Panc1 (cell line): ENCODE data around the gene DENND11. TPM values are rescaled to one million over a fixed set of nuclear protein-coding genes. Genes with fewer than 3 reads are reported as not detected.

ENCODE experiments used
- ATAC-seq: fragments of 200-7000 bp; cut with Tn5 transposase; 2 replicates; pipeline ENCODE4 v1.9.1; 2020; ENCODE audit warnings: mild to moderate bottlenecking, moderate library complexity
- BruUV-seq: library from RNA; stranded (reverse); fragments of 400-500 nt; replicated peaks from 2 replicates; lab custom pipeline; 2021; lab: Mats Ljungman, UMichigan
- CTCF ChIA-PET: fragments of 300-600 bp; sonication (Branson Sonifier 250); formaldehyde crosslinking; loops from one replicate; lab custom pipeline; 2022; ENCODE audit warnings: antibody characterized with exemption; lab: Charles Lee
- POLR2A ChIA-PET: fragments of 300-600 bp; sonication (Branson Sonifier 250); formaldehyde crosslinking; loops from one replicate; lab custom pipeline; 2022; ENCODE audit warnings: antibody characterized with exemption; lab: Charles Lee
- DNase-seq: peaks from one replicate; pipeline ENCODE4 v3.0.0-alpha.2; 2010; ENCODE audit warnings: low read depth, low spot score
- H3K27ac ChIP-seq: 2 replicates; pipeline ENCODE4 v1.5.1; 2011; ENCODE audit warnings: mild to moderate bottlenecking, low read length, inconsistent platforms
- H3K27me3 ChIP-seq: fragments of 200-500 bp; sonication (Bioruptor generic); 2 replicates; pipeline ENCODE4 v1.6.0; 2014; ENCODE audit warnings: low read length, inconsistent platforms; ENCODE audit not compliant: control insufficient read depth, insufficient read depth
- H3K36me3 ChIP-seq: fragments of 200-500 bp; sonication (Bioruptor generic); 2 replicates; pipeline ENCODE4 v1.5.1; 2014; ENCODE audit warnings: inconsistent platforms, mild to moderate bottlenecking, low read length, moderate library complexity; ENCODE audit not compliant: control insufficient read depth, insufficient read depth
- H3K4me1 ChIP-seq: 2 replicates; pipeline ENCODE4 v1.5.1; 2011; ENCODE audit warnings: inconsistent platforms, mild to moderate bottlenecking, low read length, moderate library complexity; ENCODE audit not compliant: control insufficient read depth, insufficient read depth
- H3K4me3 ChIP-seq, 2 experiments: 2 replicates each; pipeline ENCODE4 v1.5.1; 2011 to 2012; ENCODE audit warnings: low read depth in 2 of 2, low read length in 2 of 2, mild to moderate bottlenecking in 2 of 2, inconsistent platforms in 1 of 2, moderate library complexity in 1 of 2
- H3K9me3 ChIP-seq: fragments of 200-500 bp; sonication (Bioruptor generic); 2 replicates; pipeline ENCODE4 v1.5.1; 2014; ENCODE audit warnings: low read depth, mild to moderate bottlenecking, inconsistent platforms, low read length, moderate library complexity; ENCODE audit not compliant: control insufficient read depth, insufficient read depth
- POLR2AphosphoS5 ChIP-seq: IDR thresholded peaks from 2 replicates; pipeline ENCODE4 v1.6.1; 2012; ENCODE audit warnings: mild to moderate bottlenecking, low read depth, low read length, moderate library complexity
- SIN3A ChIP-seq: IDR thresholded peaks from 2 replicates; pipeline ENCODE4 v1.6.1; 2012; ENCODE audit warnings: low read depth, mild to moderate bottlenecking, low read length, moderate library complexity, borderline replicate concordance; ENCODE audit not compliant: insufficient read depth
- TCF7L2 ChIP-seq: IDR thresholded peaks from 2 replicates; pipeline ENCODE4 v1.6.1; 2011; ENCODE audit warnings: mild to moderate bottlenecking, low read depth, low read length, inconsistent platforms
- in situ Hi-C: cut with HindIII; loops from 2 replicates; pipeline ENCODE4 v1.10.0; 2016; ENCODE audit warnings: low sequenced_read_pairs, low pct_unique_long_range_greater_than_20kb
- intact Hi-C: fragments of 100-400 bp; cut with micrococcal nuclease; formaldehyde crosslinking; loops from one replicate; pipeline ENCODE4 v1.10.0; 2022; ENCODE audit not compliant: unreplicated experiment
- total RNA-seq: library from RNA; stranded (reverse); gene quantifications from one replicate; pipeline ENCODE4 v1.2.1, GENCODE V29; 2021; ENCODE audit not compliant: unreplicated experiment
- TF ChIP-seq, protein P1 (sequence below), 2 experiments: IDR thresholded peaks; 2 replicates each; pipeline ENCODE4 v1.6.1; 2011 to 2012; ENCODE audit warnings: low read depth in 2 of 2, control low read depth in 1 of 2, low read length in 1 of 2, mild to moderate bottlenecking in 1 of 2, moderate library complexity in 1 of 2; ENCODE audit not compliant: insufficient read depth in 1 of 2
- TF ChIP-seq, protein P2 (sequence below): fragments of 450-650 bp; IDR thresholded peaks from 2 replicates; pipeline ENCODE4 v1.5.1; 2017; ENCODE audit warnings: mild to moderate bottlenecking

Gene DENND11
- total RNA-seq, 1 experiment from 2014 or later = 10.4 TPM

DNA sequence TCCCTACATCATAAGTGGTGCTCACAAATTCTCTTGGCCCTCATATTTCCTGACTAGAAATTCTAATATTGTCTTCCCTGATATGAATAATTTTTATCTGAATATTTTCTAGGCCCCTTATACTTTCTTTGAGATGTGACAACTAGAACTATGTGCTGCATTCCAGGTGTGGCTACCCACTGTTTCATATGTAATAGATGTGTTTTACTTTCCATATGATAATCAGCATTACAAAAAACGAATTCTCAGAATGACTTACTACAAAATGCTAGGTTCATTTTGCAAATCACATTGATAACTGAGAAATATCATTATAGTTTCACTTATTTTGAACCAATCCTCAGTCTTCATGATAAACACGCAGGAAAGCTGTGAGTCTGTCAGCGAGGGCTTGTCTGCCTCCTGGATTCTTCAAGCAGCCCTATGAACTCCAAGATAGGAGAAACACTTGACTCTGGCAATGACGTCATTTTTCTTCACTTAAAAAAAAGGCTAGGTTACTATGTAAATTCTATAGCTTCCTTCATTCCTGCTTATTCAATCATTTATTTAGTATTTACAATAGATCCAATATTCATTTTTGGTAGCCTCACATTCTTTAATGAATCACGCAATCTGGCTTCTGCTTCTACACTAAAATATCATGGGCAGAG is 10.8 kb upstream of the DENND11 start:
- BruUV-seq = no TSS peak
- no peak overlapping the region for H3K4me3 ChIP-seq
- no peaks in the 10 kb centered on the region for H3K36me3 ChIP-seq
- no peak for ATAC-seq
- TF ChIP-seq TCF7L2 (no peak), SIN3A (no peak), POLR2AphosphoS5 (no peak)
- TF ChIP-seq, protein P1, sequence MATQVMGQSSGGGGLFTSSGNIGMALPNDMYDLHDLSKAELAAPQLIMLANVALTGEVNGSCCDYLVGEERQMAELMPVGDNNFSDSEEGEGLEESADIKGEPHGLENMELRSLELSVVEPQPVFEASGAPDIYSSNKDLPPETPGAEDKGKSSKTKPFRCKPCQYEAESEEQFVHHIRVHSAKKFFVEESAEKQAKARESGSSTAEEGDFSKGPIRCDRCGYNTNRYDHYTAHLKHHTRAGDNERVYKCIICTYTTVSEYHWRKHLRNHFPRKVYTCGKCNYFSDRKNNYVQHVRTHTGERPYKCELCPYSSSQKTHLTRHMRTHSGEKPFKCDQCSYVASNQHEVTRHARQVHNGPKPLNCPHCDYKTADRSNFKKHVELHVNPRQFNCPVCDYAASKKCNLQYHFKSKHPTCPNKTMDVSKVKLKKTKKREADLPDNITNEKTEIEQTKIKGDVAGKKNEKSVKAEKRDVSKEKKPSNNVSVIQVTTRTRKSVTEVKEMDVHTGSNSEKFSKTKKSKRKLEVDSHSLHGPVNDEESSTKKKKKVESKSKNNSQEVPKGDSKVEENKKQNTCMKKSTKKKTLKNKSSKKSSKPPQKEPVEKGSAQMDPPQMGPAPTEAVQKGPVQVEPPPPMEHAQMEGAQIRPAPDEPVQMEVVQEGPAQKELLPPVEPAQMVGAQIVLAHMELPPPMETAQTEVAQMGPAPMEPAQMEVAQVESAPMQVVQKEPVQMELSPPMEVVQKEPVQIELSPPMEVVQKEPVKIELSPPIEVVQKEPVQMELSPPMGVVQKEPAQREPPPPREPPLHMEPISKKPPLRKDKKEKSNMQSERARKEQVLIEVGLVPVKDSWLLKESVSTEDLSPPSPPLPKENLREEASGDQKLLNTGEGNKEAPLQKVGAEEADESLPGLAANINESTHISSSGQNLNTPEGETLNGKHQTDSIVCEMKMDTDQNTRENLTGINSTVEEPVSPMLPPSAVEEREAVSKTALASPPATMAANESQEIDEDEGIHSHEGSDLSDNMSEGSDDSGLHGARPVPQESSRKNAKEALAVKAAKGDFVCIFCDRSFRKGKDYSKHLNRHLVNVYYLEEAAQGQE (IDR thresholded peaks at IDR 0.05; ENCODE audit: insufficient read depth in 1 of 2, low read depth in 2 of 2, low read length in 1 of 2) = no peak
- TF ChIP-seq, protein P2, sequence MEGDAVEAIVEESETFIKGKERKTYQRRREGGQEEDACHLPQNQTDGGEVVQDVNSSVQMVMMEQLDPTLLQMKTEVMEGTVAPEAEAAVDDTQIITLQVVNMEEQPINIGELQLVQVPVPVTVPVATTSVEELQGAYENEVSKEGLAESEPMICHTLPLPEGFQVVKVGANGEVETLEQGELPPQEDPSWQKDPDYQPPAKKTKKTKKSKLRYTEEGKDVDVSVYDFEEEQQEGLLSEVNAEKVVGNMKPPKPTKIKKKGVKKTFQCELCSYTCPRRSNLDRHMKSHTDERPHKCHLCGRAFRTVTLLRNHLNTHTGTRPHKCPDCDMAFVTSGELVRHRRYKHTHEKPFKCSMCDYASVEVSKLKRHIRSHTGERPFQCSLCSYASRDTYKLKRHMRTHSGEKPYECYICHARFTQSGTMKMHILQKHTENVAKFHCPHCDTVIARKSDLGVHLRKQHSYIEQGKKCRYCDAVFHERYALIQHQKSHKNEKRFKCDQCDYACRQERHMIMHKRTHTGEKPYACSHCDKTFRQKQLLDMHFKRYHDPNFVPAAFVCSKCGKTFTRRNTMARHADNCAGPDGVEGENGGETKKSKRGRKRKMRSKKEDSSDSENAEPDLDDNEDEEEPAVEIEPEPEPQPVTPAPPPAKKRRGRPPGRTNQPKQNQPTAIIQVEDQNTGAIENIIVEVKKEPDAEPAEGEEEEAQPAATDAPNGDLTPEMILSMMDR = no peak
- H3K9me3 ChIP-seq = no peaks in the 10 kb centered on the region
- no peaks in the 10 kb centered on the region for H3K4me1 ChIP-seq
- ChIA-PET CTCF (no interaction called here), POLR2A (no interaction called here)
- DNase-seq = no peak
- H3K27ac ChIP-seq = no peak overlapping the region
- intact Hi-C loops (no loop called here), in situ Hi-C loops (no loop called here)
- H3K27me3 ChIP-seq = peaks cover 11% of the 10 kb centered on the region; the same call in 1 of the 2 replicates

DNA sequence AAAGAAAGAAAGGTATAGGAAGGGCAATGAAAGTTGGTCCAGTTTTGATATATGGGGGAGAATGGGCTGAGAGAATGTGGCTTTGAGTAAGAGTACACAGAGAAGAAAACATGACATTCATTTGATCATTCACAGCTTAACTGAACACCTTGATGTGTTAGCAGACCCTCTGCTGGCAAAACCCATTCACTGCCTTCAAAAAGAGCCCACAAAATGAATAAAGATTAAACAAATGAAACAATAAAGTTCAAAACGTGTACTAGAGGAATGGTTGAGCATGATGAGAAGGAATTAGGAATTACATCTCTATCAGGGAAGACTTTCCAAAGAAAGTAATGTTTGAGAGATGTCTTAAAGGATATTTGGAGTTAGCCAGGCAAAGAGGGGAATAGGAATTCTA is 8.3 kb upstream of the DENND11 start:
- peaks cover 3% of the 10 kb centered on the region; the same call in 1 of the 2 replicates for H3K27me3 ChIP-seq
- ChIA-PET POLR2A (no interaction called here), CTCF (no interaction called here)
- intact Hi-C loops (no loop called here), in situ Hi-C loops (no loop called here)
- BruUV-seq = no TSS peak
- TF ChIP-seq, protein P2 = no peak
- TF ChIP-seq, protein P1 (IDR thresholded peaks at IDR 0.05; ENCODE audit: insufficient read depth in 1 of 2, low read depth in 2 of 2, low read length in 1 of 2) = no peak
- no peak for TF ChIP-seq POLR2AphosphoS5
- TF ChIP-seq TCF7L2 = no peak
- no peak for TF ChIP-seq SIN3A
- DNase-seq = no peak
- H3K9me3 ChIP-seq = no peaks in the 10 kb centered on the region
- no peaks in the 10 kb centered on the region for H3K36me3 ChIP-seq
- no peak for ATAC-seq
- H3K4me3 ChIP-seq = no peak overlapping the region
- no peak overlapping the region for H3K27ac ChIP-seq
- no peaks in the 10 kb centered on the region for H3K4me1 ChIP-seq
